Nephron progenitor cell (in vitro differentiated cells): ENCODE results near the gene INSR.

ENCODE experiments used
- DNase-seq: peaks from one replicate; pipeline ENCODE4 v3.0.0; 2021
- H3K27ac Mint-ChIP-seq: 2 replicates; pipeline ENCODE4 v1.8.0; 2021; ENCODE audit warnings: mild to moderate bottlenecking, moderate library complexity, mixed read lengths
- H3K27me3 Mint-ChIP-seq: 2 replicates; pipeline ENCODE4 v1.8.0; 2021; ENCODE audit warnings: mild to moderate bottlenecking, low read depth, mixed read lengths; ENCODE audit not compliant: poor library complexity
- H3K36me3 Mint-ChIP-seq: 2 replicates; pipeline ENCODE4 v1.8.0; 2021; ENCODE audit warnings: low read depth, mixed read lengths
- H3K4me1 Mint-ChIP-seq: 2 replicates; pipeline ENCODE4 v1.8.0; 2021; ENCODE audit warnings: mixed read lengths
- H3K4me3 Mint-ChIP-seq: 2 replicates; pipeline ENCODE4 v1.8.0; 2021; ENCODE audit warnings: mild to moderate bottlenecking, moderate library complexity, mixed read lengths
- H3K9me3 Mint-ChIP-seq: 2 replicates; pipeline ENCODE4 v1.8.0; 2021; ENCODE audit warnings: mild to moderate bottlenecking, moderate library complexity, mixed read lengths
- CTCF ChIP-seq: fragments of 200-600 bp; sonication (generic); IDR thresholded peaks from 2 replicates; pipeline ENCODE4 v1.5.0; 2021; ENCODE audit warnings: antibody characterized with exemption

Gene INSR

GRCh38 chr19:7292950-7293761 is 1.1 kb downstream of the INSR start:
- Mint-ChIP-seq H3K4me3 (peak overlapping the region; percentile 80), H3K27ac (no peak overlapping the region), H3K36me3 (no peaks in the 10 kb centered on the region), H3K27me3 (peaks cover 67% of the 10 kb centered on the region), H3K4me1 (peaks cover 21% of the 10 kb centered on the region), H3K9me3 (no peaks in the 10 kb centered on the region)
- TF ChIP-seq CTCF, result no peak
- DNase-seq, result peak; percentile 38

- peaks cover 21% of the 10 kb centered on the region for H3K4me1 Mint-ChIP-seq
- no peaks in the 10 kb centered on the region for H3K36me3 Mint-ChIP-seq
- DNase-seq, result no peak
- TF ChIP-seq CTCF, result no peak
- H3K9me3 Mint-ChIP-seq, result no peaks in the 10 kb centered on the region
- H3K4me3 Mint-ChIP-seq, result peak overlapping the region; percentile 80
- H3K27ac Mint-ChIP-seq, result no peak overlapping the region
- H3K27me3 Mint-ChIP-seq, result peaks cover 60% of the 10 kb centered on the region
Measured at GRCh38 chr19:7292352-7292949, 1.8 kb downstream of the INSR start.

- H3K36me3 Mint-ChIP-seq, result no peaks in the 10 kb centered on the region
- H3K4me3 Mint-ChIP-seq, result no peak overlapping the region
- H3K27ac Mint-ChIP-seq, result no peak overlapping the region
- no peaks in the 10 kb centered on the region for H3K9me3 Mint-ChIP-seq
- DNase-seq, result no peak
- peaks cover 13% of the 10 kb centered on the region for H3K4me1 Mint-ChIP-seq
- no peak for TF ChIP-seq CTCF
- H3K27me3 Mint-ChIP-seq, result peaks cover 37% of the 10 kb centered on the region
Measured at GRCh38 chr19:7288977-7289376, 5.2 kb downstream of the INSR start.

- H3K4me3 Mint-ChIP-seq, result no peak overlapping the region
- H3K9me3 Mint-ChIP-seq, result no peaks in the 10 kb centered on the region
- no peak overlapping the region for H3K27ac Mint-ChIP-seq
- peaks cover 13% of the 10 kb centered on the region for H3K4me1 Mint-ChIP-seq
- no peak for TF ChIP-seq CTCF
- no peak for DNase-seq
- no peaks in the 10 kb centered on the region for H3K36me3 Mint-ChIP-seq
- H3K27me3 Mint-ChIP-seq, result peaks cover 35% of the 10 kb centered on the region
Measured at GRCh38 chr19:7288131-7288530, 6.1 kb downstream of the INSR start.

- Mint-ChIP-seq H3K4me1 (peaks cover 10% of the 10 kb centered on the region), H3K9me3 (no peaks in the 10 kb centered on the region), H3K4me3 (no peak overlapping the region), H3K27ac (no peak overlapping the region), H3K36me3 (no peaks in the 10 kb centered on the region), H3K27me3 (peaks cover 31% of the 10 kb centered on the region)
- no peak for DNase-seq
- no peak for TF ChIP-seq CTCF
Measured at GRCh38 chr19:7287722-7288121, 6.5 kb downstream of the INSR start.
